ENCODE results near the gene JAML. TPM values are rescaled to one million over a fixed set of nuclear protein-coding genes. Genes with fewer than 3 reads are reported as not detected.

JAML gene
- total and polyA plus RNA-seq, 2 of the 13 experiments (the other 11 are each of a cell fraction or from before 2014, with no cell fraction given): 2.0 to 3.3 TPM

DNA sequence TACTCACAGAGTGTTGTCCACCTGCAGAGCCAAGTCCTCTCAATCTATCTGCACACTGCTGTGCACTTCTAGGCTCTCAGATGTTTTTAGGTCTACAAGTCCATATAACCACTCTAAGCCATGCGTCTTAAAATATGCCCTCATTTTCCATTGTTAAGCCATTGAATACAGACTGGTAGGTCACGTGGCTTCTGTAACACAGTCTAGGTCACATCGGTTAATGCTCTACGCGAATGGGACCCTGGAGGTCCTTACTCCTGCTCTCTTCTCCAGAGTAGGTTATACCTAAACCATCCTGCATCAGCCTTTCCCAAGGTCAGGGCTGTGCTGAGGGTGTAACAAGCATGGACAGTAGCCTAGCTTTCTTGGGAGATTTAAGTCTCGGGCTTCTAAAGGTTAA is 819 bp downstream of the JAML start:
- peaks cover 19% of the 10 kb centered on the region for H3K4me1 ChIP-seq (ENCODE audit: insufficient read depth, low read length)
- intact Hi-C loops (cut with micrococcal nuclease; ENCODE audit: unreplicated experiment) (no loop called here), in situ Hi-C loops (cut with HindIII; ENCODE audit: extremely low pct_ligation_motif_present, low pct_unique_long_range_greater_than_20kb) (no loop called here)
- ATAC-seq (no peak), FAIRE-seq (no peak), DNase-seq (ENCODE audit: low spot score) (no peak)
- H3K36me3 ChIP-seq (replicated peaks in 1 of 2; ENCODE audit: control insufficient read depth in 1 of 2, insufficient read depth in 2 of 2, low read length in 2 of 2): no peaks in the 10 kb centered on the region
- BruUV-seq (replicated peaks): no TSS peak
- no peak overlapping the region for H3K4me2 ChIP-seq (ENCODE audit: low read depth, low read length)
- H3K9ac ChIP-seq (ENCODE audit: insufficient read depth, low read depth, low read length): no peak overlapping the region
- 88% methylated on average over 6 of the region's 6 CpGs for WGBS (ENCODE audit: low lambda C conversion rate)
- TF ChIP-seq RBM39 (IDR thresholded peaks at IDR 0.05; ENCODE audit: low read depth, low read length, poor library complexity, severe bottlenecking) (no peak), MTF1 (CRISPR knock-in tag; IDR thresholded peaks at IDR 0.05) (no peak), HDAC2 (CRISPR knock-in tag; IDR thresholded peaks at IDR 0.05) (no peak), SMAD3 (CRISPR knock-in tag; IDR thresholded peaks at IDR 0.05) (no peak), ZNF143 (CRISPR knock-in tag; IDR thresholded peaks at IDR 0.05) (no peak), NR2F1 (CRISPR knock-in tag; IDR thresholded peaks at IDR 0.05) (no peak), CCDC6 (CRISPR knock-in tag; IDR thresholded peaks at IDR 0.05) (no peak)
- TF ChIP-seq, protein P1, sequence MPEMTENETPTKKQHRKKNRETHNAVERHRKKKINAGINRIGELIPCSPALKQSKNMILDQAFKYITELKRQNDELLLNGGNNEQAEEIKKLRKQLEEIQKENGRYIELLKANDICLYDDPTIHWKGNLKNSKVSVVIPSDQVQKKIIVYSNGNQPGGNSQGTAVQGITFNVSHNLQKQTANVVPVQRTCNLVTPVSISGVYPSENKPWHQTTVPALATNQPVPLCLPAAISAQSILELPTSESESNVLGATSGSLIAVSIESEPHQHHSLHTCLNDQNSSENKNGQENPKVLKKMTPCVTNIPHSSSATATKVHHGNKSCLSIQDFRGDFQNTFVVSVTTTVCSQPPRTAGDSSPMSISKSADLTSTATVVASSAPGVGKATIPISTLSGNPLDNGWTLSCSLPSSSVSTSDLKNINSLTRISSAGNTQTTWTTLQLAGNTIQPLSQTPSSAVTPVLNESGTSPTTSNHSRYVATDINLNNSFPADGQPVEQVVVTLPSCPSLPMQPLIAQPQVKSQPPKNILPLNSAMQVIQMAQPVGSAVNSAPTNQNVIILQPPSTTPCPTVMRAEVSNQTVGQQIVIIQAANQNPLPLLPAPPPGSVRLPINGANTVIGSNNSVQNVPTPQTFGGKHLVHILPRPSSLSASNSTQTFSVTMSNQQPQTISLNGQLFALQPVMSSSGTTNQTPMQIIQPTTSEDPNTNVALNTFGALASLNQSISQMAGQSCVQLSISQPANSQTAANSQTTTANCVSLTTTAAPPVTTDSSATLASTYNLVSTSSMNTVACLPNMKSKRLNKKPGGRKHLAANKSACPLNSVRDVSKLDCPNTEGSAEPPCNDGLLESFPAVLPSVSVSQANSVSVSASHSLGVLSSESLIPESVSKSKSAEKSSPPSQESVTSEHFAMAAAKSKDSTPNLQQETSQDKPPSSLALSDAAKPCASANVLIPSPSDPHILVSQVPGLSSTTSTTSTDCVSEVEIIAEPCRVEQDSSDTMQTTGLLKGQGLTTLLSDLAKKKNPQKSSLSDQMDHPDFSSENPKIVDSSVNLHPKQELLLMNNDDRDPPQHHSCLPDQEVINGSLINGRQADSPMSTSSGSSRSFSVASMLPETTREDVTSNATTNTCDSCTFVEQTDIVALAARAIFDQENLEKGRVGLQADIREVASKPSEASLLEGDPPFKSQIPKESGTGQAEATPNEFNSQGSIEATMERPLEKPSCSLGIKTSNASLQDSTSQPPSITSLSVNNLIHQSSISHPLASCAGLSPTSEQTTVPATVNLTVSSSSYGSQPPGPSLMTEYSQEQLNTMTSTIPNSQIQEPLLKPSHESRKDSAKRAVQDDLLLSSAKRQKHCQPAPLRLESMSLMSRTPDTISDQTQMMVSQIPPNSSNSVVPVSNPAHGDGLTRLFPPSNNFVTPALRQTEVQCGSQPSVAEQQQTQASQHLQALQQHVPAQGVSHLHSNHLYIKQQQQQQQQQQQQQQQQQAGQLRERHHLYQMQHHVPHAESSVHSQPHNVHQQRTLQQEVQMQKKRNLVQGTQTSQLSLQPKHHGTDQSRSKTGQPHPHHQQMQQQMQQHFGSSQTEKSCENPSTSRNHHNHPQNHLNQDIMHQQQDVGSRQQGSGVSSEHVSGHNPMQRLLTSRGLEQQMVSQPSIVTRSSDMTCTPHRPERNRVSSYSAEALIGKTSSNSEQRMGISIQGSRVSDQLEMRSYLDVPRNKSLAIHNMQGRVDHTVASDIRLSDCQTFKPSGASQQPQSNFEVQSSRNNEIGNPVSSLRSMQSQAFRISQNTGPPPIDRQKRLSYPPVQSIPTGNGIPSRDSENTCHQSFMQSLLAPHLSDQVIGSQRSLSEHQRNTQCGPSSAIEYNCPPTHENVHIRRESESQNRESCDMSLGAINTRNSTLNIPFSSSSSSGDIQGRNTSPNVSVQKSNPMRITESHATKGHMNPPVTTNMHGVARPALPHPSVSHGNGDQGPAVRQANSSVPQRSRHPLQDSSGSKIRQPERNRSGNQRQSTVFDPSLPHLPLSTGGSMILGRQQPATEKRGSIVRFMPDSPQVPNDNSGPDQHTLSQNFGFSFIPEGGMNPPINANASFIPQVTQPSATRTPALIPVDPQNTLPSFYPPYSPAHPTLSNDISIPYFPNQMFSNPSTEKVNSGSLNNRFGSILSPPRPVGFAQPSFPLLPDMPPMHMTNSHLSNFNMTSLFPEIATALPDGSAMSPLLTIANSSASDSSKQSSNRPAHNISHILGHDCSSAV (CRISPR knock-in tag; IDR thresholded peaks at IDR 0.05; ENCODE audit: borderline replicate concordance): no peak
- no peak overlapping the region for H3K4me3 ChIP-seq (replicated peaks in 1 of 3; ENCODE audit: insufficient read depth in 1 of 3, low read depth in 2 of 3, low read length in 3 of 3)
- H3K9me3 ChIP-seq (ENCODE audit: low read length): no peaks in the 10 kb centered on the region
- no peaks in the 10 kb centered on the region for H3K79me2 ChIP-seq (ENCODE audit: insufficient read depth, low read length)
- no peaks in the 10 kb centered on the region for H4K20me1 ChIP-seq (ENCODE audit: insufficient read depth, low read length)
- ChIA-PET POLR2A (no interaction called here), CTCF (ENCODE audit: low intra/inter-chr PET ratio, low total read pairs) (no interaction called here)
- H3K27ac ChIP-seq (ENCODE audit: extremely low read length, insufficient read depth, low read length): no peak overlapping the region
- H3K27me3 ChIP-seq (ENCODE audit: control insufficient read depth in 1 of 2, insufficient read depth in 2 of 2, low read length in 2 of 2): no peaks in the 10 kb centered on the region
- H2AFZ ChIP-seq (ENCODE audit: low read length): no peak overlapping the region
